DOHH2 (cell line): ENCODE results near the gene FPR2.

Source experiments
- CTCF ChIP-seq: fragments of 200-600 bp; sonication (generic); IDR thresholded peaks from one replicate; pipeline ENCODE4 v1.5.1; 2014; ENCODE audit warnings: antibody characterized with exemption, mild to moderate bottlenecking, low read depth, low read length; ENCODE audit not compliant: poor library complexity, severe bottlenecking
- EZH2phosphoT487 ChIP-seq: fragments of 200-600 bp; sonication (generic); IDR thresholded peaks from 2 replicates; pipeline ENCODE4 v1.6.1; 2017; ENCODE audit warnings: borderline replicate concordance, mild to moderate bottlenecking, antibody characterized with exemption, low read length, moderate library complexity, mixed read lengths

DNA sequence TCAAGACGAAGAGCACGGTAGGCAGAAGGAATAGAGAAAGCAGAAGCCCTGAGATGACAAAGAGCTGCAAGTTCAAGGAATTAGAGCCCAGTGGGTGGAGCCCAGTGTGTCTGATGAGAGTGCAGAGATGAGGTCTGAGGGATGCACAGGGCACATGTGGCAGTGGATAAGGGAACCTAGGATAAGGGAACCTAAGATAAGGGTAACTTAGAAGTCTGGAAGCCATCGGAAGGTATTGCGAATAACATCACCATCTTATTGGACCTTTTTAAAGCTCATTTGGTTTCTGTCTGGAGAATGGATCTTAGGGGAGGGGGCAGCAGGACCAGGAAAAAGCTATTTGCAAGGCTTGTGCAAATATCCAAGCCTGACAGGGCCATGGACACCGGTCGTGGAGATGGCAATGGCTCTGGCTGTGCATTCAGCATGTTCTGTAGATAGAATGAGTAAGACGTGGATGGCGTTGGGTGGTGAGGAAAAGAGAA, 35.3 kb downstream of the FPR2 start:
- TF ChIP-seq CTCF, result no peak
- TF ChIP-seq EZH2phosphoT487, result no peak
